SJSA1 (cell line): ENCODE results near the gene TXNL4A. TPM values are rescaled to one million over a fixed set of nuclear protein-coding genes. Genes with fewer than 3 reads are reported as not detected.
A peak's percentile ranks its signal among the peaks of the same experiment; 100 is the strongest.
"Not testable (repeated sequence)": the region's sequence is repeated elsewhere in the genome, so short reads cannot be mapped to it uniquely, and the experiment has no call there.

Experiments used
- DNase-seq, 2 experiments: peaks; one replicate each; pipeline ENCODE4 v3.0.0-alpha.2; 2015 to 2020; ENCODE audit warnings: low spot score in 2 of 2, low read depth in 1 of 2
- H3K27ac ChIP-seq: fragments of 250-450 bp; sonication (Bioruptor Pico); 2 replicates; pipeline ENCODE4 v1.5.1; 2020; ENCODE audit warnings: mild to moderate bottlenecking, moderate library complexity
- H3K27me3 ChIP-seq: fragments of 250-450 bp; sonication (Bioruptor Pico); replicated peaks from 2 replicates; pipeline ENCODE4 v1.5.1; 2020; ENCODE audit warnings: mild to moderate bottlenecking, moderate library complexity
- H3K36me3 ChIP-seq: fragments of 250-450 bp; sonication (Bioruptor Pico); 2 replicates; pipeline ENCODE4 v1.5.1; 2020; ENCODE audit warnings: mild to moderate bottlenecking
- H3K4me1 ChIP-seq: fragments of 250-450 bp; sonication (Bioruptor Pico); replicated peaks from 2 replicates; pipeline ENCODE4 v1.6.1; 2021; ENCODE audit warnings: mild to moderate bottlenecking
- H3K4me3 ChIP-seq: fragments of 250-450 bp; sonication (Bioruptor Pico); 2 replicates; pipeline ENCODE4 v1.5.1; 2020; ENCODE audit warnings: mild to moderate bottlenecking
- H3K9me3 ChIP-seq: fragments of 250-450 bp; sonication (Bioruptor Pico); replicated peaks from 2 replicates; pipeline ENCODE4 v1.5.1; 2020; ENCODE audit warnings: mild to moderate bottlenecking
- total RNA-seq: library from RNA; depleted of rRNA; stranded (reverse); fragments of >200 nt; shearing (Covaris generic); gene quantifications from 2 replicates; pipeline ENCODE4 v1.2.3, GENCODE V29; 2014

TXNL4A gene
- total RNA-seq, 1 experiment from 2014 or later = 97.6 TPM

DNA sequence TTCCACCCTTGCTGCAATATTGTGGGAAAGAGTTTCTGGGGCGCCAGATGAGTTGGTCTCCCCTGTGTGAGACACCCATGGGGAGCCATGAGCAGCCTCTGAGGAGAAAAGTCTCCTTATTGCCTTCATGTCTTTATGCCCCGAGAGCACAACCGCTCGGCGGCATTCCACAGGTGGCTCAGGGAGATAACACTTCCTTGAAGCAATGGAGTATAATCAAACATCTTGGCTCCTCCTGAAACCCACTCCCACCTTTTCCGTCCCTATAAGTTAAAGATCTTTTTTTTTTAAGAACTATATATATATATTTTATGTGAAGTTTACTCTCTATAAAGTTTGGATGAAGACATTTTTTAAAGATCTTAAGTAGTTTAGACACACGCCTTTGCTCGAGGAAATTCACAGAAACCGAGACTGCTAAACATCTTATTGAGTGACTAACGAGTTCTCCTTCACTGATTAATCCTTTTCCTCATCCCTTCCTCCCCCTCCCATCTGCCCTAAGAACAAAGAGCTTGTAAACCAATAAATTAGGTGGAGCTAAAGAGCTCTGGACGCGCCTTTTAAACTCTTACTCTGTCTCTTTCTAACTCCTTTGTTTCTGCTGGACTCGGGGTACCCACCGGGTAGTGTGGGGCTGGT is 23.3 kb upstream of the TXNL4A start:
- not testable (repeated sequence) for H3K9me3 ChIP-seq, H3K27ac ChIP-seq, H3K27me3 ChIP-seq, H3K36me3 ChIP-seq, H3K4me3 ChIP-seq, DNase-seq, H3K4me1 ChIP-seq

DNA sequence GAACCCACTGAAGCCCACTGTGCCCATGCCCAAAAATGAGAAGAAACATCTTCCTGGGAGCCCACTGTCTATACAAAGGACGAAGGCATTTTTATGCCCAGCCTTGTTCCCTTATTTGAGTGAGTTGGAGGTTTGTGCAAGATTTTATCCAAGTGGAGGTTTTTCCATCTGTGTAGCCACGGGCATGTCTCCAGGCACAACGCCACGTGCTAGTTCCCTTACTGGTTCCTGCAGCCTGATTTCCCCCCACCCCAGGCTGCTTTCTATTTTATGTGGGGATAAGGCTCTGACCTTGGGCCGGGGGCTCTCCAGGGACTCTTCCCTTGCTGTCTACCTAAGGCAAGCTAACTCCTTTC is 22.2 kb upstream of the TXNL4A start:
- Histone ChIP-seq H3K27ac (no peak overlapping the region), H3K27me3 (no peaks in the 10 kb centered on the region), H3K4me1 (no peaks in the 10 kb centered on the region), H3K4me3 (no peak overlapping the region), H3K36me3 (no peaks in the 10 kb centered on the region), H3K9me3 (0 out of 2 replicates have a peak, but pooled peaks cover 2% of the 10 kb centered on the region)
- no peak for DNase-seq

DNA sequence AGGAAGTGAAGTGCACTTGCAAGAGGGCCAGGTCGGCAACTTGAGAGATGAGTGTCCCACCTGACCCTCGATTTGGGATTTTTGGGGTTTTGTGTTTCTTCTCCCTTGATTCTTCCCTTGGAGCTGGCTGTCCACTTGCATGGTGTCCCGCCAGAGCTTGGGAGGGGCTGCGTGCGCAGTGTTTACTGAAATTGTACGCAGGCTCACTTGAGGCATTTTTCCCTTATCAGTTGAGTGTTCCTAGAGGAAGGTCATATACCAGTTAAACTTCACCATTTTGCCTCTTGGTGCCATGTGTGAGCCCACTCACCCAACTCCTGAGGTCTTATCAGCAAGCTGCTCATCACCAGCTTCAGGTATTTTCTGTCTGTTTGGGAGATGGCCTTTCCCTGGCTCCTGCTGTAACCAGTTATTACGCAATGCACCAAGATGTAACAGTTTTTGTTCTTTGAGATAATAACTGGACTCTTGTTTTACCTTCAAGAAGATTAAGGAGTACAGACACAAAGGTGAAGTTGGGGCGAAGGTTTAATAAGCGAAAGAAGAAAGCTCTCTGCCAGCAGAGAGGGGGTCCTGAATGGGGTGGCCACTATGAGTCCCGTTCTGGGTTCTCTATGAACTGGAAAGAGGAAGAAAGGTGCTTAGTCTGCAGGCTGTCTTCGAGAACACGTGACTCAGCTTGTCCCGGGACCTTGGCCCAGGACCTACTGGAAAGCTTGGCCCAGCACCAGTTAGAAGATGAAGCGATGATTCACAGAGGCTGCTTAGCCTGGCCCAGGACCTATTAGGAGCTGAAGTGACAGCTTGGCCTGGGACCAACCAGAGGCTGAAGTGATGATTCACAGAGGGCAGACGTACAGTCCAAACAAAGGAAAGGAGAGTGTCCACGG is 21.5 kb upstream of the TXNL4A start:
- 0 out of 2 replicates have a peak, but pooled peaks cover 2% of the 10 kb centered on the region for H3K9me3 ChIP-seq
- H3K27me3 ChIP-seq = no peaks in the 10 kb centered on the region
- no peaks in the 10 kb centered on the region for H3K36me3 ChIP-seq
- H3K4me3 ChIP-seq = no peak overlapping the region
- no peaks in the 10 kb centered on the region for H3K4me1 ChIP-seq
- peak; percentile 20 to 62 for DNase-seq
- no peak overlapping the region for H3K27ac ChIP-seq

DNA sequence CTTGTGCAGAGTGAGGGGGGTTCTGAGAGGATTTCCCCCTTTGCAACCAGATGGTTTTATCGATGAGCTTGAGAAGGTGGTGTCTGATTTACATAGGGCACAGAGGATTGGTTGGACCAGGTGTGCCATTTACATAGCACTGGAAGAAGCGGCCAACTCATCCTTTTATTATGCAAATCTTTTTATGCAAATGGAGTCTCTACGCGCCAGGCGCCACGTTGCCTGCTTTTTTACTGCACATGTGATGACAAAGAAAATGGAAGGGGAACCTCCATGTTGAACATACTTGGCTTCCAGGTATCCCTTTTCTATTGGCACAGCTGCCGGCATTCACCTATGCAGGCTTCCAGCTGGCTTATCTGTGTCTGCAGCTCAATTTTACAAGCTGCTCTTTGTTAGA is 18.4 kb upstream of the TXNL4A start:
- no peak for DNase-seq
- peaks cover 4% of the 10 kb centered on the region for H3K9me3 ChIP-seq
- H3K36me3 ChIP-seq = no peaks in the 10 kb centered on the region
- no peak overlapping the region for H3K27ac ChIP-seq
- H3K4me1 ChIP-seq = no peaks in the 10 kb centered on the region
- no peaks in the 10 kb centered on the region for H3K27me3 ChIP-seq
- H3K4me3 ChIP-seq = no peak overlapping the region

DNA sequence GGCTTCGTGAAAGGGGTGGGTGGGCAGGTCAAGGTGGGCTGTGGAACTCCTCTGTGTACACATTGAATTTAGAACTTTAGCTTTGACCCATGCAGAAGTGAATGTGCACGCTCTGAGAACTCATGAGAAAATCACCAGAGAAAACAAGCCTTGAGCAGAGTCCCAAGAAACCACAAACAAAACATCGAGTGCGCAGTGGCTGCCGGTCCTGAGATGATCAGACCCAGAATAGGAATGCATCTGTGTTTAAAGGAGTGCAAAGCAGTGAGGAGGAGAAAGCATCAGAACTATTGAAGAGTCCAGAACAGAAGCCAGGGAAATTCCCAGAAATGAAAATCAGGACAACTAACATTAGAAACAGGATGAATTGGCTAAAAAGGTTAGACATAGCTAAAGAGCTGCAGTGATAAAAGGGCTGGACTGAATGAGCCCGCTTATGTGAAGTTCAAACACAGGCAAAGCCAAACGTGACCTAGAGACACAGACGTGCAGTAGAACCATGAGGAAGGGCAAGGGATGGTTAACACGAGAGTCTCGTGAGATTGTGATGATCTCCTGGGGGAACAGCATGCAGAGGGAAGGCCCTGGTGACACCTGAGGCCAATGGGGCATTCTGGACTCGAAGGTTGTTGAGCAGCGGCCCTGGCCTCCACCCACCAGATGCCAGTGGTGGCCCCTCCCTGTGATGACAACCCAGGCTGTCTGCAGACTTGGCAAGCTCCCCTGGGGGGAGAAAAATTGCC is 16.4 kb upstream of the TXNL4A start:
- Histone ChIP-seq H3K36me3 (no peaks in the 10 kb centered on the region), H3K27ac (no peak overlapping the region), H3K4me3 (no peak overlapping the region), H3K27me3 (no peaks in the 10 kb centered on the region), H3K9me3 (peaks cover 10% of the 10 kb centered on the region), H3K4me1 (no peaks in the 10 kb centered on the region)
- DNase-seq = no peak

DNA sequence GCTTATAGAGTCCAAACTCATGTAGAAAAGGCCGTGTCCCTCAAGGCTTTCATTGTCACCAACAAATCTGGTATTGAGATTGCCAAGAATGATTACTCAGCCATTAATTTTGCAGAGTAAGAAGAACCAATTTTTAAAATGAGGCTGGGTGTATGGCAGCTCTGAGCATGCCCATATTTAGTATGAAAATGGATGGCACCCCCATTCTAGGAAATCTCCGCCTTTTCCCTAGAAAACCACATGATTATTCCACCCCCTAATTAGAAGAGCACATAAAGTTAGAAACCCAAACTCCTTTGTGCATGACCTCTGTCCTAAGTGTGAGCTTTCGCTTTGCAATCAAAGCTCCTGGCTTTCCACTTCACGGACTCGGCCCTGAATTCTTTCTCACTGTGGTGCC is 14.1 kb upstream of the TXNL4A start:
- Histone ChIP-seq H3K27ac (no peak overlapping the region), H3K9me3 (peaks cover 10% of the 10 kb centered on the region), H3K4me3 (no peak overlapping the region), H3K27me3 (no peaks in the 10 kb centered on the region), H3K36me3 (no peaks in the 10 kb centered on the region), H3K4me1 (no peaks in the 10 kb centered on the region)
- DNase-seq = no peak

DNA sequence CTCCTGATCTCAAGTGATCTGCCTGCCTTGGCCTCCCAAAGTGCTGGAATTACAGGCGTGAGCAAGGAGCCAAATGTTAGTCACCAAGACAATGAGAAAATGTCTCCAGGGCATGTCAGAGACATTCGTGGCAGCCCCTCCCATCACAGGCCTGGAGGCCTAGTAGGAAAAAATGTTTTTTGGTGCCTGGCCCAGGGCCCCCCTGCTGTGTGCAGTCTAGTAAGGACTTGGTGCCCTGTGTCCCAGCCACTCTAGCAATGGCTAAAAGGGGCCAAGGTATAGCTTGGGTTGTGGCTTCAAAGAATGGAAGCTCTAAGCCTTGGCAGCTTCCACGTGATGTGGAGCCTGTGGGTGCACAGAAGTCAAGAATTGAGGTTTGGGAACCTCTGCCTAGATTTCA is 12.5 kb upstream of the TXNL4A start:
- no peaks in the 10 kb centered on the region for H3K4me1 ChIP-seq
- no peak for DNase-seq
- peaks cover 10% of the 10 kb centered on the region for H3K9me3 ChIP-seq
- H3K27me3 ChIP-seq = no peaks in the 10 kb centered on the region
- no peak overlapping the region for H3K4me3 ChIP-seq
- H3K36me3 ChIP-seq = no peaks in the 10 kb centered on the region
- no peak overlapping the region for H3K27ac ChIP-seq

DNA sequence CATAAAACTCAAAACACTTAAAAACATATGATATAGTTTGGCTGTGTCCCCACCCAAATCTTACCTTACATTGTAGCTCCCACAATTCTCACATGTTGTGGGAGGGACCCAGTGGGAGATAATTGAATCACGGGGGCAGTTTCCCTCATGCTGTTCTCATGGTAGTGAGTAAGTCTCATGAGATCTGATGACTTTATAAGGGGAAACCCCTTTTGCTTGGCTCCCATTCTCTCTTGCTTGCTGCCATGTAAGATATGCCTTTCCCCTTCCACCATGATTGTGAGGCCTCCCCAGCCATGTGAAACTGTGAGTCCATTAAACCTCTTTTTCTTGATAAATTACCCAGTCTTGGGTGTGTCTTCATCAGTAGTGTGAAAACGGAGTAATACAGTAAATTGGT is 11.3 kb upstream of the TXNL4A start:
- DNase-seq, H3K4me1 ChIP-seq, H3K27ac ChIP-seq, H3K27me3 ChIP-seq, H3K4me3 ChIP-seq, H3K36me3 ChIP-seq: not testable (repeated sequence)
- H3K9me3 ChIP-seq = peaks cover 12% of the 10 kb centered on the region

DNA sequence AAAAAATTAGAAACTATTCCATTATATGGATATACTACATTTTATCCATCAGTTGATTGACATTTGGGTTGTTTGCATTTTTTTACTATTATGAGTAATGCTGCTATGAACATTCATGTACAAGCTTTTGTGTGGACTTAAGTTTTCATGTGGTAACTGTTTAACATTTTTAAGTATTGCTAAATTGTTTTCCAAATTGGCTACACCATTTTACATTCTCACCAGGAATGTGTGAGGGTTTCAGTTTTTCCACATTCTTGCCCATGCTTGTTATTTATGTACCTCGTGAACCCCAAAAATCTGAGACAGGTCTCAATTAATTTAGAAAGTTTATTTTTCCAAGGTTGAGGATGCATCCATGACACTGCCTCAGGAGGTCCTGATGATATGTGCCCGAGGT is 3.1 kb upstream of the TXNL4A start:
- Histone ChIP-seq H3K27me3 (no peaks in the 10 kb centered on the region), H3K36me3 (0 out of 2 replicates have a peak, but pooled peaks cover 4% of the 10 kb centered on the region), H3K4me1 (peaks cover 7% of the 10 kb centered on the region; the same call in 1 of the 2 replicates), H3K4me3 (no peak overlapping the region), H3K27ac (no peak overlapping the region), H3K9me3 (0 out of 2 replicates have a peak, but pooled peaks cover 2% of the 10 kb centered on the region)
- no peak for DNase-seq

DNA sequence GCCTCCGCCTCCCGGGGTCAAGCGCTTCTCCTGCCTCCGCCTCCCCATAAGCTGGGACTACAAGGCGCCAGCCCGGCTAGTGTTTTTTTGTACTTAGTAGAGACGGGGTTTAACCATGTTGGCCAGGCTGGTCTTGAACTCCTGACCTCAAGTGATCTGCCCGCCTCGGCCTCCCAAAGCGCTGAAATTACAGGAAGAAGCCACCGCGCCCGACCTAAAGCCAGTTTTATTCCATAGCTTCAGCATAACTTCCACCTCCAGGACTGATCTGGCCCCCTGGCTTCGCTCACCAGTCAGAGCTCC is 783 bp upstream of the TXNL4A start:
- peaks cover 21% of the 10 kb centered on the region; the same call in 1 of the 2 replicates for H3K36me3 ChIP-seq
- H3K4me3 ChIP-seq = peak overlapping the region; percentile 79
- peak overlapping the region; percentile 85 for H3K27ac ChIP-seq
- H3K27me3 ChIP-seq = no peaks in the 10 kb centered on the region
- no peaks in the 10 kb centered on the region for H3K9me3 ChIP-seq
- DNase-seq = peak; percentile 11 to 51
- peaks cover 8% of the 10 kb centered on the region; the same call in 1 of the 2 replicates for H3K4me1 ChIP-seq

DNA sequence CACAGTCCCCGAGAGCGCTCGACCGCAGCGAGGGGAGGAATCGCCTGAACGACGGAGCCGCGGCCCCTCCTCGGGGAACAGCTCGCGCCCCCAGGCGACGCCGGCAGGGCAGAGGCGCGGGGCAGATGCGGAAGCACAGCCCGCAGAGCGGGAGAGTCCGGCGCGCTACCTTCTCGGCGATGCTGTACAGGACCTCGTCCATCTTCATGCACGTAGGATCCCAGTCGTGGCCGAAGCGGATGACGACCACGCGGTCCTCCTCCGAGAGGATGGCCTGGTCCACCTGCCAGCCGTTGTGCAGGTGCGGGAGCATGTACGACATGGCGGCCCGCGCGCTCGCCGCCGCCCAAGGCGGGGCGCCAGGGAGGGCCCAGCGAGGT is 302 bp downstream of the TXNL4A start:
- H3K36me3 ChIP-seq = peaks cover 30% of the 10 kb centered on the region
- peak overlapping the region; percentile 85 for H3K27ac ChIP-seq
- no peaks in the 10 kb centered on the region for H3K9me3 ChIP-seq
- peak; percentile 53 to 64 for DNase-seq
- H3K27me3 ChIP-seq = no peaks in the 10 kb centered on the region
- H3K4me1 ChIP-seq = peaks cover 8% of the 10 kb centered on the region; the same call in 1 of the 2 replicates
- H3K4me3 ChIP-seq = peak overlapping the region; percentile 79

DNA sequence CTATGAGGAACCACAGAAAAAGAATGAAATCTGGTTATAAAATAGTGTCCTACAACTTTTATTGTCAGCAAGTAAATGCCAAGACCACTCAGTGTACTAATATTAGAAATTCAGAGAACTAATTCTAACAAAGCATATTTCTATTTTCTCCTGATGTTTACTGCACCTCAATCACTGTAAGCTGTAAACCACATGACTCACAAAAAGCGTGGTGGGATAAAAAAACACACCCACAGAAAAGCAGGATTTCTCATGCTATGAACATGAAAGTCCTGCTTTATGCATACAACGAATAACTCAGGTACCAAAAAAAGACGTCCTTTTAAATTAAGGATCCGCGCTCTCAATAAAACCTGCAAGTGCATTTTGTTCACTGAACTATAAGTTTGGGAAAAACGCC is 797 bp downstream of the TXNL4A start:
- Histone ChIP-seq H3K27ac (peak overlapping the region; percentile 85), H3K9me3 (no peaks in the 10 kb centered on the region)
- DNase-seq = no peak

DNA sequence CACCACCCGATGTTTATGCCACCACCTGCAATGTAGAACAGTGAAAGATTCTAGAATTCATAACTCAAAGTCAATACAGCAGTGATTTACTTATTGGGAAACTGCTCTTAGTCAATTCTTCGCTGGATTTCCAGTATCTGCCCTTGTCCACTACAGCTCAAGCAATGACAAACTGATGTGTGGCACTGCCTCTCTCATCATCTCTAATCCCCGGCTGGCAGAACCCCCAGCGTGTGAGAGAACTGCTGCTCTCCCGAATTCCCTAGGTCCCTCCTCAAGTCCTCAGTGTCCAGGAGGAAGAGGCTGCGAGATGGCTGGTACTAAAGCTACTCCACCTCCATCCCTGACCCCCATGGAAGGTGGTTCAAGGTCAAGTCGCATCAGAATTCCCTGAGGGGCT is 1.6 kb downstream of the TXNL4A start:
- no peak overlapping the region for H3K27ac ChIP-seq
- H3K9me3 ChIP-seq = no peaks in the 10 kb centered on the region
- no peaks in the 10 kb centered on the region for H3K27me3 ChIP-seq
- peaks cover 41% of the 10 kb centered on the region for H3K36me3 ChIP-seq
- no peak overlapping the region for H3K4me3 ChIP-seq
- peaks cover 8% of the 10 kb centered on the region; the same call in 1 of the 2 replicates for H3K4me1 ChIP-seq
- no peak for DNase-seq

More for the DNA sequence above, 797 bp downstream of the TXNL4A start:
- H3K36me3 ChIP-seq = peaks cover 33% of the 10 kb centered on the region
- peak overlapping the region; percentile 79 for H3K4me3 ChIP-seq
- H3K4me1 ChIP-seq = peaks cover 8% of the 10 kb centered on the region; the same call in 1 of the 2 replicates
- no peaks in the 10 kb centered on the region for H3K27me3 ChIP-seq

DNA sequence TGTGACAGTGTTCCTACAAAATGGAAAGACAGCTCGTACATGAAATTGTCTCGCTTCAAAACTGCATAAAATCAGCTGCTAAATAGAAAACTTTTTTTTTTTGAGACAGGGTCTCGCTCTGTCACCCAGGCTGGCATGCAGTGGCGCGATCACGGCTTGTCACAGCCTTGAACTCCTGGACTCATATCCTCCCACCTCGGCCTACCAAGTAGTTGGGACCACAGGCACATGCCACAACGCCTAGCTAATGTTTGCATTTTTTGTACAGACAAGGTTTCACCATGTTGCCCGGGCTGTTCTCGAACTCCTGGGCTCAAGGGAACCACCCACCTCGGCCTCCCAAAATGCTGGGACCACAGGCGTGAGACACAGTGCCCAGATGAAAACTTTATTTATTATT is 3.2 kb downstream of the TXNL4A start:
- Histone ChIP-seq H3K36me3 (peaks cover 41% of the 10 kb centered on the region), H3K27me3 (no peaks in the 10 kb centered on the region), H3K9me3 (no peaks in the 10 kb centered on the region), H3K4me3 (no peak overlapping the region), H3K4me1 (peaks cover 8% of the 10 kb centered on the region; the same call in 1 of the 2 replicates), H3K27ac (no peak overlapping the region)
- DNase-seq = no peak
